NCI-H82 treated with DMSO at 0.1 percent for 48 hours (cell line): Measurements from ENCODE around the gene ATG14.
A peak's percentile ranks its signal among the peaks of the same experiment; 100 is the strongest.
"Not testable (repeated sequence)": the region's sequence is repeated elsewhere in the genome, so short reads cannot be mapped to it uniquely, and the experiment has no call there.

ENCODE experiments used
- DNase-seq: peaks from one replicate; lab custom pipeline; 2025; ENCODE audit not compliant: unreplicated experiment; lab: John Stamatoyannopoulos, UW

ATG14 gene

DNA sequence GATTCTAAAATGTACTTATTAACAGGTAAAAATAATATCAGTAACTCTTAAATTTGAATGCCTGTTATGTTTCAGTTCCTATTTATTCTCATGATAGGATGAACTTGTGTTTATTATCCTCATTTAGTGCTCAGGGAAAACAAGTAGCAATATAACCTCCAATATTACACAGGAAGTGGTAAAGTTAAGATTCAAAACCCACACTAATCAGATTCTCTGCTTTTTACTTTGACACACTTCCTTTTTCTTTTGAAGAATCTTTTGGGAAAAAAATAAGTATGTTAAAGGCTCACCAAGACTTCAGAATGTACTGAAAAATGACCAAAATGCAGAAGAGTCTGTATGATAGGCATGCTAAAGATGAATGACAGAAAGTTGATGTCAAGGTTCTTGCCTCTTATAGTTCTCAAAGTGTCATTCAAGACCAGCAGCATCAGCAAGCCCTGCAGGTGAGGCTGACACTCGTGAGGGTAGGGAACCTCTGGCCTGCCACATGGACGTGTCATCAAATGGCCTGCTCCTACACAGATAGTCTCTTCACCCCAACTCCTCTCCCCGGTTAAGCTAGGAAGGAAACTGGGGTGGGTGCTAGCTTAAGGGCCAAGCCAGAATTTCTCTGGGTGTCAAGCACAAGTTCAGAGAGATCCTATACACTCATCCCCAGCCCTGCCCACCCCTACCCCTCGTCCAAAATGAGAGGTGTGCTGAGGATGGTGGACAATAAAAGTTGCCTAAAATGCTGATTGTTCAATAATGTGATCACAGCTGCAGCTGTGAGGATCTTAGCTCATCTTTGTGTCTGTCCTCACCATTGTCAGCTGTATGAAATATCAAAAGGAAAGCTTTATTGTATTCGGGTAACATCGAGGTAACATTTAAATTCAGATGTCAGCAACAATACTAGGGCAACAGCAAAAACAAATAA lies 22.5 kb upstream of the ATG14 start:
- no peak for DNase-seq

- DNase-seq, result no peak
These were observed 21.0 kb upstream of the ATG14 start for GRCh38 chr14:55432628-55433027.

DNA sequence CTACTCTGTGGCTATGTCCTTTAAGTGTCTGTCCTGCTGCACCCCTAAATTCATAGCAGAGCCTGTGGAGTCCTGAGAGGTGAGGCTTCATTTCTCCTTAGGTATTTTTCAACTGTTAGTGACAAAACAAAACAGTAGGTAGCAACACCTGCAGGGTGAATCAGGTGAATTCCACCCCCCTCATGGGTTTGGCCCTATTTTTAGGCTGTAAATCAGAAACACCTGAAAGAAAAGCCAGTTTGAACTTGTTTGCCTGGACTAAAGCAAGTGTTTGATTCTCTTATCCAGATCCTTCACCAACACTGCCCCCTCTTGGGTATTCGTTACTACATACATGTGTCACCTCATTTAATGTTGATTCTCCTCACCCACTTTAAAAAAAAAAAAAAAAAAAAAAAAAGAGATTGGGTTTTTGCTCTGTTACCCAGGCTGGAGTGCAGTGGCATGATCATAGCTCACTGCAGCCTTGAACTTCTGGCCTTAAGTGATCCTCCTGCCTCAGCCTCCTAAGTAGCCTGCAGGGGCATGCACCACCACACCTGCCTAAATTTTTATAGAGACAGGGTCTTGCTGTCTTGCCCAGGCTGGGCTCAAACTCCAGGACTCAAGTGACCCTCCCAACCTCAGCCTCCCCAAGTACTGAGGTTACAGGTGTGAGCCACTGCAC lies 18.5 kb upstream of the ATG14 start:
- DNase-seq, result peak; percentile 11

GRCh38 chr14:55427439-55427838 lies 15.8 kb upstream of the ATG14 start:
- DNase-seq, result no peak

GRCh38 chr14:55426891-55427290 lies 15.3 kb upstream of the ATG14 start:
- no peak for DNase-seq

DNA sequence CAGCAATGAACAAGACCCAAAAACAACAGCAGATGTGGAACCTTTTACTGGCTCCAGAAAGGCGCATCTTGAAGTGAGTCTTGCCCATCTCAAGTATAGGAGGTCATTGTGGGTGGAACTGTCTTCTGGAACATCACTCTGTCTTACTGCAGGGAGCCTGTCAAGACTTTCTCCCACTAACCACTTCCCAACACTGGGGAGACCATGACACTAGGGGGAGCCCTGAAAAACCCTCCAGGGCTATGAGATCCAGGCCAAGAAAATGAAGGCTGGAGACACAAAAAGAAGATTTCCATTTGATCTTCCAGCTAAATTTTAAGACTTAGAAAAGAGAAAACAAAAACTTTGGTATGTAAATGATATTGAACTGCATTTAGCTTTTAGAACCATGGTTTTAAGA lies 13.5 kb upstream of the ATG14 start:
- DNase-seq, result no peak

DNA sequence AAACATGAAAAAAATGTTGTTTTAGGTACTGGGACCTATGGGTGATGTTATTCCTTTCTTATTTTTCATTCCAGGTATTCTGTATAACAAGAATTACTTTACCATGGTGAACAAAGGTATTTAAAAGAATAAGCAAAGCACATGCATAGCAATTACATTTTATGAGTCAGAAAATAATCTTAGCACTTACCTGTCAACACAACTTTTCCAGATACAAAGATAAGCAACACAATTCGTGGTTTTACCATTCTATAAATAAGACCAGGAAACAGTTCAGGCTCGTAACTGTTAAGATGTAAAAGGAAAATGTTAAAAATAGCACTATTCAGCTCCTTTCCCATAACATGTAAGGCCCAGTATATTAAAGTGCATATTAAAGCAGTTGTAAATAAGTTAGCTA lies 12.3 kb upstream of the ATG14 start:
- DNase-seq, result no peak

- not testable (repeated sequence) for DNase-seq
These were observed 10.7 kb upstream of the ATG14 start for GRCh38 chr14:55422338-55422737.

GRCh38 chr14:55419663-55420062 lies 8.0 kb upstream of the ATG14 start:
- DNase-seq, result no peak

DNA sequence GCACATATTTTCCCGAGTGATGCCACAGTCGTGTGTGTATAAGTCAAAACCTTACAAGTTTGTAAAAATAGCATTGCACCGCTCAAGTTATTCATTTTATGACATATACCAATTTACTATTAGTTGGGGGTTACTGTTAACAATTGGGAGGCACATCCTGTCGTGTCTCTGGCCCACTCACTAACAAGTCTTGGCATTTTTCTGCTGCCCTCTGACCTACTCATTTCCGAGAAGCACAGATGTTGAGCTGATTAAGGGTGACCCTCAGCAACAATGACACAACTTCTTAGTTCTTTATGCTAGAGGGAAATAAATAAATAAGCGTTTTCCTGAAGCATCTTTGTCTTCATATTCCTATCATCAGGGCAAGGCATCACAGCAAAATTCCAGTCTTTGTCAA lies 6.8 kb upstream of the ATG14 start:
- no peak for DNase-seq

DNA sequence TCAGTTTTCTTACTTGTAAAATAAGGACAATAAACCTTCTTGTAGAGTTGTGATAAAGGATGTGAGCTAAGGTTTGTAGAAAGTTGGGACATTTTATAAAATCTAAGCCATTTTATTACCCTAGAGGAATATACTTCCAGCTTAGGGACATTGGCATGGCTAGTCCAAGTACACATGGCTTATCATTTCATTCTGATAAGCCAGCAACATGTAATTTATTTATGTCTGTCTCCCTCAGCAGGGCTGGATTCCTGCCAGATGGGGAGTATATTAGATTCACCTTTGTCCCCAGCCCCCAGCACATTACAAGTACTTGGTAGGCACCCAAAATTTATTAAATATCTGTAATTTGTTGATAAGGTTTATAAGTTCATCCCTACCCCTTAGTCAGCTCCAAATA lies 6.3 kb upstream of the ATG14 start:
- no peak for DNase-seq

DNA sequence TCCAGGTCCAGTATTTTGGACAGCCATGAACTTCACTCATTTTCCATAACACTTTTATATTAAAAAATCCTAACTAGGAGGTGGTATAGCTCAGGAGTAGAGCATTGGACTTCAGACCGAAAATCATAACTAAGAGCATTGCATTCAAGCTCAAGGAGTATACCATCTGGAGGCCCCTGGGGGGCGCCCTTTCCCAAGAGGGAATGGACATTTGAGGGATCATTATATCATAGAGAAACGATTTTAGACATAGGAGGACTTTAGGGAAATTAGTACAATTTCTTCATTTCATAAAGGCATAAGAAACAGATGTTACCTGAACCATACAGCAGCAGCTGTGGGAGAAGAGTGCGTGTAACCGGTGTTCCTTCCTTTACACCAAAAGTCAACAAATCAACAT lies 5.2 kb upstream of the ATG14 start:
- DNase-seq, result no peak

- no peak for DNase-seq
These were observed 2.9 kb upstream of the ATG14 start for GRCh38 chr14:55414551-55414950.

- DNase-seq, result peak; percentile 60
These were observed 1.0 kb upstream of the ATG14 start for GRCh38 chr14:55412676-55413075.

DNA sequence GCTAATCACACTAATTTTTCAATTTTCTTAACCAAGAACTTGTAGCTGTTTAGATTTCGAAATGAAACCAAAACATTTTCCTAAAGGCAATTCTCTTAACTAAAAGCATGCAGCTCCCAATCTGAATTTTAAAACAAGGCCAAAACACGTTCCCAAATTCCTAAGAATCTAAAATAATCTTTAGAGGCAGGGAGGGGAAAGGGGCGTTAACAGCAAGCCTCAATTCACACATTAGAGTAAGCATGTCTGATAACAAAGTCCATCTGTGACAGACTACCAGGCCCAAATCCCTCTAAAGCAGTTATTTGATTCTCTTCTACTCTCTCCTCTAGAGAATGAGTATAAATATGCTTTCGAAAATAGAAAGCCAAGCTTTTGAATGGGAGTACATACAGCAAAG lies 754 bp downstream of the ATG14 start:
- DNase-seq, result no peak

GRCh38 chr14:55404173-55404854 lies 7.3 kb downstream of the ATG14 start:
- DNase-seq, result no peak

- no peak for DNase-seq
These were observed 9.9 kb downstream of the ATG14 start for GRCh38 chr14:55401751-55402150.

DNA sequence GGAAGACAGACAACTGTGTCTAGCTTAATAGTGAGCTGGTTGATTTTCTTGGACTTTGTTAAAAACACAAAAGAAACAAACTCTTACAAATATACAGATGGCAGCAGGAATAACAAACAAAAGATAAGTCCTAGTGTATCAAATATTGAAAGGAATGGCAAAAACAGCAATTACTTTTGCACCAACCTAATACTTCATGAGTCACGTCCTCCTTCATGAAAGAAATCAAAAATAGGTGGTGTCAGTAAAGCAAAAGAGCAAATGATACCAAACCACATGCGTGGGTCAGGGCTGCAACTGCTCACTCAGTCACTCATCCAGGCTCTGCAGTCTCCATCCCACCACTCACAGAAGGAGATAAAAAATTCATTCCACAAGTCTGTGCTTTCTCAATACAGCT lies 11.8 kb downstream of the ATG14 start:
- DNase-seq, result no peak

- no peak for DNase-seq
These were observed 12.4 kb downstream of the ATG14 start for GRCh38 chr14:55399183-55399582.

DNA sequence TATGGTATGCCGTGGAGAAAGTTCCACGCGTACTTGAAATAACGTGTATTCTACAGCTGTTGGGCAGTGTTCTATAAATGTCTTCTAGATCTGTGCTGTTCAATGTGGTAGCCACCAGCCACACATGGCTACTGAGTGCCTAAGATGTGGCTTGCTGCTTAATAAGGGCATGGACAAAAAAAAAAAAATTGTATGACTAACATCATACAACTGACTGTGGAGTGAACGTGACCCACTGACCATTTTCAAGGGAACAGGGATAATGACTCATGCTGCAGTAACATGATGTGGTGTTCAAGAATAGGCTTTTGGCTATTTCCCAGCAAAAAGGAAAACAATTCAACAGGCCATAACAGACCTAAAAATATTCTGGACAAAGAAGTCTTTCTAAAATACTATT lies 13.0 kb downstream of the ATG14 start:
- no peak for DNase-seq

DNA sequence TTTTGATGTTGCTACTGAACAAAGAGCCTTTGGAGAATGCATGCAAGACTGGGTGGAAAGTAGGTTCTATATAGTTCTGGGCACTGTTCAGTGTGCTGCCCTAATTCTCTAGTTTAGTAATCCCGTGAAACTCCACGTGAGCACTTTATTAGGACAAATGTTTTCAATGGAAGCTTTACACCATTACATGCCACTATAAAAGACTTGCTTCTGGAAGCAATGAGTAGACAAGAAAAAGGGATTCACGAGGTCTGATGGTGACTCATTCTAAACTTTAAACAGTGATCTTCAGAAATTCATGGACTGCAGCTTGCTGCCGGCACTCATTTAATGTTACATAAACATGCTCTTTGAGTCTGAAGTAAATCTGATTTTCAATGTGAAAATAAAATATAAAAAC lies 22.3 kb downstream of the ATG14 start:
- no peak for DNase-seq

GRCh38 chr14:55388160-55388559 lies 23.5 kb downstream of the ATG14 start:
- DNase-seq, result no peak
